GM12873 (cell line): ENCODE data around the gene C12orf75.

Experiments used
- TF ChIP-seq, protein P1 (sequence below): IDR thresholded peaks from 2 replicates; pipeline ENCODE4 v1.5.1; 2012; ENCODE audit warnings: low read depth, mild to moderate bottlenecking, moderate library complexity, low read length, control low read depth; ENCODE audit not compliant: insufficient read depth; ENCODE audit errors: missing control alignments

Gene C12orf75

DNA sequence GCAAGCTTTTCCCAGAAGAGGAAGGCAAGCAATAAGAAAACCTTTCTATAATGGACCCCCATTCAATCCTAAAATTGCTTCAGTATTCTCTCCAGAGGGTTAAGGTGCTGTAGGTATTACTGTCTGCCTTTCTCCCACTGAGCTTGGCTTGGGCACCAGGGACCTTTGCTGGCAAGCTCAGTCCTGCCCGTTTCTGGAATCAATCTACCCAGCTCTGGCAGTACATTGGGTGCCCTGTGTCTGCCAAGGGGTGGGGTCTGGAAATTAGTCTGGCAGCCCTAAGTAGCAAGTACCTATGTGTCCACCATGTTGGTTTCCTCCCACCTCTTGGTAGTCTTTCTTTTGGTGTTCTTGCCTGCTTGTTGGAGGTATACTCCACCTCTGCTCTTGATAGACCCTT is 72.6 kb downstream of the C12orf75 start:
- TF ChIP-seq, protein P1, sequence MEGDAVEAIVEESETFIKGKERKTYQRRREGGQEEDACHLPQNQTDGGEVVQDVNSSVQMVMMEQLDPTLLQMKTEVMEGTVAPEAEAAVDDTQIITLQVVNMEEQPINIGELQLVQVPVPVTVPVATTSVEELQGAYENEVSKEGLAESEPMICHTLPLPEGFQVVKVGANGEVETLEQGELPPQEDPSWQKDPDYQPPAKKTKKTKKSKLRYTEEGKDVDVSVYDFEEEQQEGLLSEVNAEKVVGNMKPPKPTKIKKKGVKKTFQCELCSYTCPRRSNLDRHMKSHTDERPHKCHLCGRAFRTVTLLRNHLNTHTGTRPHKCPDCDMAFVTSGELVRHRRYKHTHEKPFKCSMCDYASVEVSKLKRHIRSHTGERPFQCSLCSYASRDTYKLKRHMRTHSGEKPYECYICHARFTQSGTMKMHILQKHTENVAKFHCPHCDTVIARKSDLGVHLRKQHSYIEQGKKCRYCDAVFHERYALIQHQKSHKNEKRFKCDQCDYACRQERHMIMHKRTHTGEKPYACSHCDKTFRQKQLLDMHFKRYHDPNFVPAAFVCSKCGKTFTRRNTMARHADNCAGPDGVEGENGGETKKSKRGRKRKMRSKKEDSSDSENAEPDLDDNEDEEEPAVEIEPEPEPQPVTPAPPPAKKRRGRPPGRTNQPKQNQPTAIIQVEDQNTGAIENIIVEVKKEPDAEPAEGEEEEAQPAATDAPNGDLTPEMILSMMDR: no peak

DNA sequence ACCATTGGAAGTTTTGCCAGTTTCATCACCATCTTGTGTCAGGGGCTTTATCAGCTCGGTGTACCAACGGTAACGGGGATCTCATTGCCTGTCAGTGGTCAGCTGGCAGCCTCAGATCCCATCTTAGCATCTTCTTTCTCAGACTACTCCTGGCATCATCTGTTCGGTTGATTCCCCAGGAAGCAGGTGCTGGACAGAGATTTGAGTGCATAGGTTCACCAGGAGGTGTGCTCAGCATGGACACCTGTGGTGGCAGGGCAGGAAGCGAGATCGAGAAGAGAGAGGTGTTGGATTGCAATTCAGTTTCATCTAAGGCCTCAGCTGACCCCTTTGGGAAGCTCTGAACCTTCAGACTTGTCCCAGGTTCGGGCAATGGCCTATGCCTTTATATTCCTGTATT is 76.0 kb downstream of the C12orf75 start:
- TF ChIP-seq, protein P1: no peak

DNA sequence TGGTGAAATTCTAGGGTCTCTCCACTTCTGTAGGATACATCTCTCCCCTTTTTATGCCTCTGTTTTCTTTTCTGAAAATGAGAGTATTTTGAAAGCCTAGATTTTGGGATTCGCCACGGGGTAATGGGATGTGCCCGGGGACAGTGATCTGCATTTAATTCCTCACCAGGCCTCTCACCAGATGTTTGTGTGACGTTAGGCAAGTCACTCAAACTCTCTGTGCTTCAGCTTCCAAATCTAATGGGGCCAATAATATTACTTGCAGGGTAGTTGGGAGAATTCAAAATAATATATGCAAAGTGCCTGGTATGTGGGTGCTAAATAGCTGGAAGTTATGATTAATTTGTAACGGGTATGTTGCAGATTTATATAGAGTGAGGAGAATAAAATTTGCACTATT is 78.8 kb downstream of the C12orf75 start:
- TF ChIP-seq, protein P1: no peak

DNA sequence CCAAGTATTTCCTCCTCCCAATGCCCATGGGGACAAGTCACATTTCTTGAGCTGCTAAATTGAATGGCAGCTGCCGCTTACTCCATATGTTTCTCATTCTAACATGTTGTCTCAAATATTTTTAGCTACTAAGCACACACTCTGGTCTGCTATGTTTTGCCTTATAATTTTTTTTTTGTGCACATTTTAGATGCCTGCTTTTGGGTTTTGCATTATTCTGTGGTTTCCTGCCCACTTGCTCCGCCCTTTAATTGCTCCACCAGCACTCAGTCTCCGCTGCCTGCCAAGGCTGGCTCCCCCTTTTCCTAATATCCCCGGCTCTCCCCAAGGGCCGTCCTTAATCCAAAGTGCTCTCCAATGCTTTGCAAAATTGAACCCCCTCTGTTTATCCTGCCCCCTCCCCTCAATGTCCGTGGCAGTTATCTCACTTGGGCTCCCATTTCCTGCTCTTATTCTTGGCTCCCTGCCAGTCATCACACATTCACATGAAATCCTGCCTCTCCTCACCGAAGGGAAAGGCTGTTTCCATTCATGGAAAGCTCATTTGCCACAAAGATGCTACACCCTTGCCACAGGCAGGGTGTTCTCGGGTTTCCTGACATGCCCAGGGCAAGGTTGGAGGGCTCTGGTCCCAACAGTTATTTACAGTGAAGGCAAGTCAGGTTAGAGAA is 79.4 kb downstream of the C12orf75 start:
- TF ChIP-seq, protein P1: no peak

DNA sequence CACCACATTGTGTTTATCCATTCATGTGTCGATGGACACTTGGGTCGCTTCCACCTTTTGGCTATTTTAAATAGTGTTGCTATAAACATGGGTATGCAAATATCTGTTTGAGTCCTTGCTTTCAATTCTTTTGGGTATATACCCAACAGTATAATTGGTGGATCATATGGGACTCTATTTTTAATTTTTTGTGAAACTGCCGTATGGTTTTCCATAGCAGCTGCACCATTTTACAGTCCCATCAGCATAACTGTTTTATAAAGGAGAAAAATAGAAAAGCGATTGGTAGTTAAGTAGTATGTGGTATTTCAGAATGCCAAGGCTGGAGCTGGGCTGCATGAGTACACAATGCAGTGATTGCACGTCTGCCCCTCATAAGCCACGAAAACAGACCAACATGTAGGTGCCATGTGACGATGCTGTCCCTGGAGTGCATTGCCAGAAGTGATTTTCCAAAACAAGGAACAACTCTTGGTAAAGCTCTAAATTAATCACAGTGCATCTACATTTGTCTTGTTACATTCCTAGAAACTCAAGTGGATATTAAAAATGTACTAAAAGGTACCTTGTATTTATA is 83.5 kb downstream of the C12orf75 start:
- TF ChIP-seq, protein P1: no peak

DNA sequence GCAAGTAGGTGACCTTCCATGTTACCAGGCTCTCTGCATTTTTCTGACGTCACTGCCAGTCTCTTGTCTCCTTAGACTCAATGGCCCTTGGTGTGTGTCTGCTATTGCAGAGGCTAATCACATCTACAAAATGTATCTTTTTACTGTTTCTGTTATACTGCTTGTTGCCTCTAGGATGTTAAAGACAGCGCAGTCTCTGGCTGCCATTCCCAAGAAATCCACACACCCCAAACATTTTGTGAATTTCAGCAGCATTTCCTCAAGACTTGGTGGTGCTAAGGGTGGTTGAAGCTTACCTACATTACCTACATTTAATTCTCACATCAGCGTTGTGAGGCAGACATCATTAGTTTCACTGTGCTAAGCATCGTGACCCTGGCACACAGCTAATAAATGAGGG is 87.2 kb downstream of the C12orf75 start:
- TF ChIP-seq, protein P1: no peak

DNA sequence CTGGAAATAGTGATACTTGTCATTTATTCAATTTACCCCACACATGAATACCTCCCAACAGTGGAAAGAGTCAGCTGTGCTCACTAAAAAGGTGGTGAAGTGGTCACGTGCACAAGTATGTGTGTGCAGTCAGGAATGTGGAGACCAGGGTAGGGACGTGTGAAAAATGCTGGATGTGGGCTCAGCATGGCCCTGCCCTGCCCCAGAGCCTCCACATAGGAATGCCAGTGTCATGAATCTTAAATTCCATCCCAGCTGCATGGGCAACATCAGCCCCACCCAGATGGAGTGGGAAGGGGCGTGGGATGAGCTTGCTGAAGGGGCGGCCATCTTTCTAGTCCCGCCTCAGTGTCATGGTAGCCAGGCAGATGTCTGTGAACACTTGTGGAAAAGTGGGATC is 87.7 kb downstream of the C12orf75 start:
- TF ChIP-seq, protein P1: no peak
